GM21619 (cell line): ENCODE data around the gene GPR6.

ENCODE experiments used
- ATAC-seq: cut with Tn5 transposase; IDR thresholded peaks from one replicate; pipeline ENCODE4 v1.9.1; 2021; ENCODE audit not compliant: unreplicated experiment

The GPR6 gene, protein sequence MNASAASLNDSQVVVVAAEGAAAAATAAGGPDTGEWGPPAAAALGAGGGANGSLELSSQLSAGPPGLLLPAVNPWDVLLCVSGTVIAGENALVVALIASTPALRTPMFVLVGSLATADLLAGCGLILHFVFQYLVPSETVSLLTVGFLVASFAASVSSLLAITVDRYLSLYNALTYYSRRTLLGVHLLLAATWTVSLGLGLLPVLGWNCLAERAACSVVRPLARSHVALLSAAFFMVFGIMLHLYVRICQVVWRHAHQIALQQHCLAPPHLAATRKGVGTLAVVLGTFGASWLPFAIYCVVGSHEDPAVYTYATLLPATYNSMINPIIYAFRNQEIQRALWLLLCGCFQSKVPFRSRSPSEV

DNA sequence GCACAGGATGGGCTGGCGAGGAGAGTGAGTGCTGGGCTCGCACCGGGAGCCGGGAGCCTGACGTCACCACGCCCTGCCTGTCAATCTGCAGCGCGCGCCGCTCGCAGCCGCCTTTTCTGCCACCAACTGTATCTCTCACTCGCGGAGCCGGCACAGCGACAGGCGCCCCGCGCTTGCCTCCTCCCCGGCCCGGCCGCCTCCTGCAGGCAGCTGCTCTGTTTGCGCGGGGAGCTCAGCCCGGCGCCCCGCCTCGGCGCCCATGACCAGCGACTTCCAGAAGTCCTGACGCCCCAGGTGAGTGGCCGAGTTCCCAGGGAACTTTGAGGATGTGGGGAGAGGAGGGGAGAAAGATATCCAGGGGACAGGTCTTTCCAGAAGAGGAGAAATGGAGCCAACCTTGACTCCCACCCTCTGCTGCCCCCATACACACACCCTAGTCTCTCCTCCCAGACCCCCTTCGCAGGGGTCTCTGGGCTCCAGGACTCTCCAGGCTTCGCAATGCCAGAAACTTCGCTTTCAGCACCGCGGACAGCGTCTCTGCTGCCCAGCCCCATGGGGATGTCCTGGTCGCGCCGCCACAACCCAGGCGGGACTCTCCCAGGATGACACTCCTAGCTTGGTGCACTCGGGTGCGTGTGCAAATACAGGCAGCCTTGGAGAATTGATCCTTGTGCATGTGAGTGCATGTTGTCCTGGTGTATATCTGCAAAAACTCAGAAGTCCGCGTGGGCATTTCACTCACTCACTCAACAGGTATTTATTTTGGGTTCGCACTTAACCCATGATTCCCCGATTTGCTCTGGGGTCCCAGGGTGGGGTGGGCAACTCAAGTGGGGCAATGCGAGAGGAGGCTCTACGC is at the start of gene GPR6:
GPR6 (plus strand) TSS at position 138 of the 859 bp plus-strand sequence. CDS start 802 bp downstream, outside the sequence.
- no peak for ATAC-seq

GRCh38 chr6:109934293-109934692 is 43.8 kb upstream of the GPR6 start:
- no peak for ATAC-seq

DNA sequence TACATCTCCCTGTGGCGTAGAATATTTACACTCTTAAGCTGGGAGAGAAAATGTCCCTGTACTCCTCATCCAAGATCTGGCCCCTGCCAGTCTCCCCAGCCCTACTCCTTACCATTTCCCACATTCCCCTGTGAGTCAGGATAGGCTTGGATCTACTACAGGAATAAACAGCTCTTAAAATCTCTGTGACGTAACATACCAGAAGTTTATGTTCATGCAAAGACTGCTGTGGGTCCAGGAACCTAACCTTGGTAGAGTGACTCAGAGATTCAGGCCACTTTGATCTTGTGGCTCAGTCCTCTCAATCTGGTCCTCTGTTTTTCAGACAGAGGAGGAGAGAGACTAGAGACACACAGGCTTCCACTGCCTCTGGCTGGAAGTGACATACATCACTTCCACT is 38.5 kb upstream of the GPR6 start:
- no peak for ATAC-seq

- ATAC-seq = no peak
Observed at GRCh38 chr6:109944448-109944847, 33.7 kb upstream of the GPR6 start.

- ATAC-seq = no peak
Observed at GRCh38 chr6:109945091-109945490, 33.0 kb upstream of the GPR6 start.

GRCh38 chr6:109946979-109947378 is 31.1 kb upstream of the GPR6 start:
- no peak for ATAC-seq

DNA sequence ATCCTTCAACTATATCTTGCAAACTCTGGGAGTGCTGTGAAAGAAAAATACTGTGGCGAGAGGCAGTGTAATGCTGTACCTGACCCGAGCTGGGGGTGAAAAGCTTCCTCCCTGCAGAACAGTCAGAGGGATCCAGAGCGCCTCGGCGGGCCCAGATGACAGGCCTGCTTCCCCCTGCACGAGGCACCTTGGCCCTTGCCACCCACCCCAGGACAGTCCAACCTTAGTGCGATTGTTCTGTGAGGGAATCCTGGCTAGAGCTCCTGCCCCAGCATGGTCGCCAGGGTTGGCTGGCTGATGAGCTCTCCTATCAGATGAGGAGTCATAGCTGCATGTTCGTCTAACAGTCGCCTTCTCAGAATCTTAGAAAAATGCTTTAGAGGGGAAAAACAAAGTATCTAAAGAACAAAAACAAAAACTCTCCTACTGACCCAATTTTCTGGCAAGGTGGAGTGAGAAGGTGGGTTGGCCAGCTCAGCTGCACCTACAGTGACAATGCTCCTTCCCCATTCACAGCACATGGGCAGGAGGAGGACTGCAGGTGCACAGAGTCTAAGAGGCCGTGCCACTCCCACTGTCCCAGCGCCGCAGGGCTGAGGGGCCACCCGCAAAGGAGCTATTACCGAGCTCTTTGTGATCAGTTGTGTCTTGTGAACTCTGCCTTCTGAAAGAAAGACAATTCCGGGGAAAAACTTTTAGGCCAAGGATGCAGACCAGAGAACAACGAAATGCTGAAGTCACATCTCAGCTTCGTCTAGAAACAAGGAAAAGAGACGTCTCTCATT is 28.6 kb upstream of the GPR6 start:
- ATAC-seq = no peak

DNA sequence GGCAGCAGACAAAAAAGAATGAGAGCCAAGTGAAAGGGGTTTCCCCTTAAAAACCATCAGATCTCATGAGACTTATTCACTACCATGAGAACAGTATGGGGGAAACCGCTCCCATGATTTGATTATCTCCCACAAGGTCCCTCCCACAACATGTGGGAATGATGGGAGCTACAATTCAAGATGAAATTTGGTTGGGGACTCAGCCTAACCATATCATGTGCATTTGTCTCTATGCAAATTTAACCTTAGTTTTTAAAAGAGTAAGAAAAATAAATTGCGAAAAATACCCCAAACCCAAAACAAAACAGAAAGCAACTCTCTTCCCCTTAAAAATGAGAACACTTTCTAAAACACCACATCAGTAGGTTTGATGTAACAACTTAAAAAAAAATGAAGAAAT is 22.6 kb upstream of the GPR6 start:
- no peak for ATAC-seq

- no peak for ATAC-seq
Observed at GRCh38 chr6:109958626-109959025, 19.5 kb upstream of the GPR6 start.

DNA sequence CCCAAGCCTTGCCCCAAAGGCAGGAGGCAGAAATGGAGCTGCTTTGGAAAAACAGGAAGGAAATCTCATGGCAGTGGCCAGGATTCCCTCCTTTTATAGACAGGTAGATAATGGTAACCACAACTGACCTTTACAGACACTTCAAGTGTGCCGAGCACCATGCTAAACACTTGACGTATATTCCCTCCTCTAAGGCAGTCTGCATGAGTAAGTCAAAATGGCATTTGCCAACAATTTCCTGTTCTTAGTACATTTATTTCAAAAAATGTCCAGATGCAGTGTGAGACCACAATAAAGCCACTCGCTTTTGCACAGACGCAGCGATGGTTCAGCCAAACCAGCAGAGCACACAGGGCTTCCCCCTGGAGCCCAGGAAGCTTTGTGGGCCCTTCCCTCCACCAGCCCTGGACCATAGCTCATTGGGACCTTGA is 16.5 kb upstream of the GPR6 start:
- no peak for ATAC-seq

DNA sequence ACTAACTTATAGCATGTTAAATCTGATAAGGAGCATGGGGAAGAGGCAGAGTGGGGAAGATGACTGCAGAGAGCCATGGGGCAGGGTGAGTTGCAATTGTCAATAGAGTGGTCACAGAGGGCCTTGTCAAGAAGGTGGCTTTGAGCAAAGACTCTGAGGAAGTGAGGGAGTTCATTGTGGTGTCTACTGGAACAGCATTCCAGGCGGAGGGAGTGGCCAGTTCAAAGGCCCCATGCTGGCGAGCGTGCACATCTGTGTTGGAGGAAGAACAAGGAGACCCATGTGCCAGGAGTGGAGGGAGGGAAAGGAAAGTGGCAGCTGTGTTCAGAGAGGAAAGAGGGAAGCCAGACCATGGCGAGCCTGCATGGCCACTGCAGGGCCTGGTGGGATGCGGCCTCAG is 15.8 kb upstream of the GPR6 start:
- ATAC-seq = no peak

- no peak for ATAC-seq
Observed at GRCh38 chr6:109963598-109964170, 14.4 kb upstream of the GPR6 start.

DNA sequence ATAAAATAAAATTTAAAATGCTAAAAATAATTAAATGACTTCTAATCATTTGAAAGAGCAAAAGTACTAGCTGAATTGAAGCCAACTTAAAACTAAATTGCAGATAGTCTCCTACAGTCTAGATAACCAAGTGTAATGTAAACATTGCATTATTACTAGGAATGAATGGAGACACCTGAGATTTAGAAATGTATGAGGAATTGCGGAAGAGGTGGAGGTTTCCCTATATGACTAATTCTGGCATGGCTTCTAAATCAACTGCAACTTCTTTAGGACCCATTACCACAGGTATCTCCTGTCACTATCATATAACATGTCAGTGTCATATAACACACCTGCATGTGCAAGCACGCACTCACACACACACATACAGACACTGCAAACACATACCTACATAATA is 13.2 kb upstream of the GPR6 start:
- ATAC-seq = no peak

DNA sequence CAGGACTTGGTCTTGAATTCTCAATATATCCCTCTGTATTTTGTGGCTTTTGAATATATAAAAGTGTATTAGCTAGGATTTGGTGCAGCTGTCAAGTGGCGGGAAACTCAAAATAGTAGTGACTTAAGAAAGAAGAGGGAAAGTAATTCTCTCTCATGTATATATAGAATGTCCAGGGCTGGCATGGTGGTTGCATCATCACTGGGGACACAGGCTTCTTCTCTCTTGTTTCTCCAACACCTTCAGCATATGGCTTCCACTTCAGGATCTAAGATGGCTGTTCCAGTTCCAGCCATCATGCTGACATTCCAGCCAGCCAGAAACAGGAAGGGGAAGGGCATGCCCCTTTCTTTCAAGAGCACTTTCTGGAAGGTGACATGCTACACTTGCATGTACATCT is 11.8 kb upstream of the GPR6 start:
- ATAC-seq = no peak

DNA sequence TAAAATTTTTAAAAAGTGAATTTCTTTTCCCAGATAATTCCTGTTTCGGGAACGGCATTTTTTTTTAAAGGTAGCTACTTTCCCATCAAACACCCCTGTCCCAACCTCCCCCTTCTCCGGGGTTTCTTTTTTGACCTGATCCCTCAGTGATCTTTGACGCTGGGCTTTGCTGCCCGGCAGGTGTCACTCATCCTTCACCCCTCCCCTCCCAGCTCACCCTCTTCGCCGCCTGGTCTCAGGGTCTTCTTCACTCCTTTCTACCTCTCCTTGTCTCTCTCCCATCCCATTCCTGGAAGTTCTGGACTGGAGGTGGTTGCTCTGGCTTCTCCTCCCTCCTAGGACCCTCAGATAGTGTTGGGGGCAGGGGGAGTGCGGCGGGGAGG is 329 bp upstream of the GPR6 start:
- ATAC-seq = no peak

GRCh38 chr6:109979033-109979921 is 1.2 kb downstream of the GPR6 start:
- ATAC-seq = no peak

DNA sequence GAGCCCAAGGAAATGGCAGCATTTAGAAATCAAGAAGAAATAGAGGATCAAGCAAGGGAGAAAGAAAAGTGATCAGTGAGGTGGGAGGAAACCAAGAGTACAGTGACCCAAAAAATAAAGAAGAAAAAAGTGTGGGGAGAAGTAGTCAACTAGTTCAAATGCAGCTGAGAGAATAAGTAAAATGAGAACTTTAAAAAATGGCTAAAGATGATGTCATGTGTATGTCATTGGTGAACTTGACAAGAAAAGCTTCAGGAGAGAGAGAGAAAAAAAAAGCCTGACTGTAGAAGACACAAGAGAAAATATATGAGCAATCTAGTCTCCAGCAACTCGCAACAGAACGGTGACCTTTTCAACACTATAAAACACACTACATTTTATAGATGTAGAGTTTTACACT is 6.3 kb downstream of the GPR6 start:
- ATAC-seq = no peak

DNA sequence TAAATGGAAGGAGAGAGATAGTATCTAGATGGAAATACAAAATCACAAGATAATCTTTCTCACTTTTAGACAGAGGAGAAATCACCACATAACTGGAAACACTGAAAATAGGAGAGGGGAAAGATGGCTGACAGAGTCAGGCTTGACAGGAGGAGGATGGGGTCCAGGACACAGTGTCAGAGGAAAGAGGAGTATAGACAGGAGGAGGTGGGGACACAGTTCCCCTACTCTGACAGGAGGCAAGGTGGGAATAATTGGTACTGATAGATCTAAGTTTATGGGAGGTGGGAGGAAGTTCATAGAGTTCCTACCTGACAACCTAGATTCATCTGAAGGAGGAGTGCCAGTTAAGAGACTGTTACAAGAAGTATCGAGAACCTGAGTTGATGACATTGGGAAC is 9.1 kb downstream of the GPR6 start:
- ATAC-seq = no peak

DNA sequence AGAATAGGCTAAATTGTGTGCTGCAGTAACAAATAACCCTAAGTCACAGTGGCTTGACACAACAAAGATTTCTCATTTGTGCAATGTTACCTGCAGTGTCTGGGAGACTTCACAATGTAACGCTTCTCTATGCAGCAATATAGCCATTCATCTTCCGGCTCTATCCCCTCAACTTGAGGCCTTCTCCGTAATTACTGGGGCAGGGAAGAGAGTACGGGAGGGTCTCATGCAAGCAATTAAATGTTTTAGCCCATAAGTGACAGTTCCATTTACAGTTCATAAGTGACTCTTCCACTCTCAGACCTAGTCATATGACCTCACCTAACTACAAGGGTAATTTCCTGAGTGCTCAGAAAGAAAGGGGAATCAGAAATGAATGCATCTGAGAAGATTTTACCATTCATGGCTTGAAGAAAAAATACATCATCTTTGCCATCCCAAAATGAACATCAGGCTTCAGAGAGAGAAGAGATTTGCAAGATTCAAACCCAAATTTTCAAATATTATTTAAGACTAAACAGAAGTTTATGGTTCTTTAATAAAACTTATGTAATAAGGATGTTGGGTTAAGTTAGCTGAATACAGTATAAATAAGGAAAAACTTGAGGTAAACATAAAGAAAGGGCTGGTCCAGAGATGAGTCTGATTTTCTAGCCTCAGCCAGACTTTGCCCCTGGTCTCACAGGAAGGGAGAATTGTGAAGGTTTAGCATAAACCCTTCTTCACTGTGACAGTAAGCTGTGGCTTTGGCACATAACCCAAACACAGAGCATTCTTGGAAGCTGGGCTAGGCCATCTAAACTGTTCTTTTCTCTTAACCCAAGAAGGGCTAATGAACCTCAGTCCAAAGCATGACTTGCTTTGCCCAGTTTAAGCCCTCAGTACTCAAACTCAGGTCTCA is 13.3 kb downstream of the GPR6 start:
- ATAC-seq = no peak
